Caco-2 (cell line): ENCODE results near the gene GUCY2C. TPM values are rescaled to one million over a fixed set of nuclear protein-coding genes. Genes with fewer than 3 reads are reported as not detected.

Source experiments
- Bru-seq: library from RNA; stranded (reverse); fragments of 400-500 nt; gene quantifications from one replicate; lab custom pipeline; 2021; lab: Mats Ljungman, UMichigan
- BruChase-seq, 2 experiments: library from RNA; stranded (reverse); fragments of 400-500 nt; gene quantifications; one replicate each; lab custom pipeline; 2021; lab: Mats Ljungman, UMichigan
- BruUV-seq: library from RNA; stranded (reverse); fragments of 400-500 nt; replicated peaks from 2 replicates; lab custom pipeline; 2021; lab: Mats Ljungman, UMichigan
- CTCF ChIA-PET: fragments of 300-600 bp; sonication (Branson Sonifier 250); formaldehyde crosslinking; loops from one replicate; lab custom pipeline; 2022; ENCODE audit warnings: antibody characterized with exemption; lab: Charles Lee
- POLR2A ChIA-PET: fragments of 300-600 bp; sonication (Branson Sonifier 250); formaldehyde crosslinking; loops from one replicate; lab custom pipeline; 2022; ENCODE audit warnings: antibody characterized with exemption; lab: Charles Lee
- DNase-seq, 2 experiments: peaks; one replicate each; pipeline versions ENCODE4 v3.0.0 to v3.0.0-alpha.2; 2020 to 2022
- H3K27me3 ChIP-seq: replicated peaks from 2 replicates; pipeline ENCODE4 v1.6.0; 2011; ENCODE audit warnings: low read length; ENCODE audit not compliant: control insufficient read depth, insufficient read depth
- H3K36me3 ChIP-seq: 2 replicates; pipeline ENCODE4 v1.5.1; 2011; ENCODE audit warnings: low read length; ENCODE audit not compliant: control insufficient read depth, insufficient read depth
- H3K4me1 ChIP-seq: fragments of 250-450 bp; sonication (Bioruptor Pico); 2 replicates; pipeline ENCODE4 v1.5.1; 2020; ENCODE audit warnings: mild to moderate bottlenecking
- H3K4me3 ChIP-seq: 2 replicates; pipeline ENCODE4 v1.5.1; 2011; ENCODE audit warnings: low read depth, mild to moderate bottlenecking, control low read depth, low read length
- H3K9me3 ChIP-seq: fragments of 250-450 bp; sonication (Bioruptor Pico); 2 replicates; pipeline ENCODE4 v1.5.1; 2020; ENCODE audit warnings: mild to moderate bottlenecking, moderate library complexity
- H3K27ac Mint-ChIP-seq: one replicate; pipeline ENCODE4 v1.8.0; 2022; ENCODE audit warnings: mixed read lengths; ENCODE audit not compliant: unreplicated experiment
- H3K27me3 Mint-ChIP-seq: one replicate; pipeline ENCODE4 v1.8.0; 2022; ENCODE audit warnings: mixed read lengths; ENCODE audit not compliant: insufficient read depth, unreplicated experiment
- H3K36me3 Mint-ChIP-seq: one replicate; pipeline ENCODE4 v1.8.0; 2022; ENCODE audit warnings: mild to moderate bottlenecking, mixed read lengths; ENCODE audit not compliant: insufficient read depth, unreplicated experiment
- H3K4me1 Mint-ChIP-seq: one replicate; pipeline ENCODE4 v1.8.0; 2022; ENCODE audit warnings: low read depth, mixed read lengths; ENCODE audit not compliant: unreplicated experiment
- H3K4me3 Mint-ChIP-seq: one replicate; pipeline ENCODE4 v1.8.0; 2022; ENCODE audit warnings: mild to moderate bottlenecking, moderate library complexity, mixed read lengths; ENCODE audit not compliant: unreplicated experiment
- H3K9me3 Mint-ChIP-seq: one replicate; pipeline ENCODE4 v1.8.0; 2022; ENCODE audit warnings: mixed read lengths; ENCODE audit not compliant: unreplicated experiment
- intact Hi-C: fragments of 100-400 bp; cut with micrococcal nuclease; formaldehyde crosslinking; loops from one replicate; pipeline ENCODE4 v1.10.0; 2022; ENCODE audit not compliant: unreplicated experiment
- long read RNA-seq: library from polyadenylated mRNA; stranded (forward); transcript quantifications from one replicate; pipeline ENCODE4 v2.0.0, GENCODE V29; 2022
- total RNA-seq: library from RNA; stranded (reverse); gene quantifications from 2 replicates; pipeline ENCODE4 v1.2.3, GENCODE V29; 2022
- TF ChIP-seq, protein P1 (sequence below), 2 experiments: fragments of 200-600 bp in 1 of 2; IDR thresholded peaks; 1 replicate in 1 of 2; 2 replicates in 1 of 2; pipeline versions ENCODE4 v1.5.1 to v1.8.0; 2011 to 2022; ENCODE audit warnings: antibody characterized with exemption in 1 of 2, control low read depth in 1 of 2, inconsistent platforms in 1 of 2, low read depth in 1 of 2, low read length in 1 of 2, mild to moderate bottlenecking in 1 of 2, moderate library complexity in 1 of 2; ENCODE audit not compliant: insufficient read depth in 1 of 2, severe bottlenecking in 1 of 2, unreplicated experiment in 1 of 2

GUCY2C gene
- total RNA-seq (2.4 and 4.4 TPM in 2 replicates), Bru-seq, nascent RNA (percentile 50 among the genes with signal in this experiment), BruChase-seq, experiment 1, labeled RNA remaining after a 2-hour chase (percentile 45 among the genes with signal in this experiment), BruChase-seq, experiment 2, labeled RNA remaining after a 6-hour chase (percentile 48 among the genes with signal in this experiment)
- long read RNA-seq, partial matches to known transcripts = 2 of 10 reads
- long read RNA-seq, other reads (novel, unspliced or antisense) = 4 of 10 reads

DNA sequence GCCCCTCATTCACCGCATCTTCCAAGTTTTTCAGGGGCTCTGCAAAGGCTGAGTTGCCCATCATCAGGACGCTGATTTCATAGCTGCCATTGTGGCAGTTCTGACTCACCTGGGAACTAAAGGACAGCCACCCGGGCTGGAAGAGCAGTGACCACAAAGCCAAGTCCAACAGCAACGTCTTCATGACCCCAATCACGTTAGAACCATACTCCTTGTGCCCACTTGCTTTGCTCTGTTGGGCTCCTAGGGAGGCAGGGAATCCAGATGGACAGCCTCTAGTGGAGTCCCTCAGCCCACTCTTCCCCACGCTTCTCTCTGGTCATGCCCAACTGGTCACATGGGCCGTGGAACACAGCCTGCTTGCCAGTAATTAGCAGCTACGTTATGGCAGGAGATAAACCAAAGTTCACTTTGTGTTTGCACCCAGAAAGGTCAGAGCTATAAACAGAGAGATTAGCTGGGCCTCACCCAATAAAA lies at the start of gene GUCY2C:
Gene GUCY2C, minus strand, starts transcription at position 335 of the 477 bp plus-strand sequence. Its CDS starts 151 bp downstream, at position 184.
- peak within 1 kb of the TSS; percentile 36 for H3K4me3 Mint-ChIP-seq
- H3K27ac Mint-ChIP-seq = peak within 1 kb of the TSS; percentile 51
- H3K27me3 ChIP-seq = no peaks in the 10 kb centered on the region; the same call in 1 of the 2 replicates
- no peaks in the 10 kb centered on the region for H3K4me1 ChIP-seq
- H3K4me3 ChIP-seq = peak within 1 kb of the TSS; percentile 21
- H3K36me3 Mint-ChIP-seq = no peaks in the 10 kb centered on the region
- no peaks in the 10 kb centered on the region for H3K9me3 ChIP-seq
- no peaks in the 10 kb centered on the region for H3K36me3 ChIP-seq
- no peaks in the 10 kb centered on the region for H3K4me1 Mint-ChIP-seq
- TF ChIP-seq, protein P1, sequence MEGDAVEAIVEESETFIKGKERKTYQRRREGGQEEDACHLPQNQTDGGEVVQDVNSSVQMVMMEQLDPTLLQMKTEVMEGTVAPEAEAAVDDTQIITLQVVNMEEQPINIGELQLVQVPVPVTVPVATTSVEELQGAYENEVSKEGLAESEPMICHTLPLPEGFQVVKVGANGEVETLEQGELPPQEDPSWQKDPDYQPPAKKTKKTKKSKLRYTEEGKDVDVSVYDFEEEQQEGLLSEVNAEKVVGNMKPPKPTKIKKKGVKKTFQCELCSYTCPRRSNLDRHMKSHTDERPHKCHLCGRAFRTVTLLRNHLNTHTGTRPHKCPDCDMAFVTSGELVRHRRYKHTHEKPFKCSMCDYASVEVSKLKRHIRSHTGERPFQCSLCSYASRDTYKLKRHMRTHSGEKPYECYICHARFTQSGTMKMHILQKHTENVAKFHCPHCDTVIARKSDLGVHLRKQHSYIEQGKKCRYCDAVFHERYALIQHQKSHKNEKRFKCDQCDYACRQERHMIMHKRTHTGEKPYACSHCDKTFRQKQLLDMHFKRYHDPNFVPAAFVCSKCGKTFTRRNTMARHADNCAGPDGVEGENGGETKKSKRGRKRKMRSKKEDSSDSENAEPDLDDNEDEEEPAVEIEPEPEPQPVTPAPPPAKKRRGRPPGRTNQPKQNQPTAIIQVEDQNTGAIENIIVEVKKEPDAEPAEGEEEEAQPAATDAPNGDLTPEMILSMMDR (IDR thresholded peaks at IDR 0.05; ENCODE audit: insufficient read depth in 1 of 2, low read depth in 1 of 2, low read length in 1 of 2, severe bottlenecking in 1 of 2, unreplicated experiment in 1 of 2) = no peak
- peak; percentile 41 to 72 for DNase-seq
- no peaks in the 10 kb centered on the region for H3K9me3 Mint-ChIP-seq
- BruUV-seq = no TSS peak
- ChIA-PET CTCF (interaction anchor here (0.5 kb wide), 1 partner anchor 163 kb away, joined by 4 read pairs; no protein-coding TSS in a partner anchor), POLR2A (interaction anchor here (0.6 kb wide), 1 partner anchor 74 kb away, joined by 3 read pairs; a partner anchor contains a TSS)
- intact Hi-C loops = no loop called here
- H3K27me3 Mint-ChIP-seq = no peaks in the 10 kb centered on the region

- no TSS peak for BruUV-seq
- Mint-ChIP-seq H3K9me3 (peaks cover 48% of the 10 kb centered on the region), H3K27ac (no peak overlapping the region), H3K4me1 (no peaks in the 10 kb centered on the region), H3K27me3 (no peaks in the 10 kb centered on the region), H3K36me3 (no peaks in the 10 kb centered on the region), H3K4me3 (no peak overlapping the region)
- no peak overlapping the region for H3K4me3 ChIP-seq
- no peaks in the 10 kb centered on the region for H3K27me3 ChIP-seq
- peaks cover 13% of the 10 kb centered on the region for H3K9me3 ChIP-seq
- intact Hi-C loops = no loop called here
- ChIA-PET CTCF (no interaction called here), POLR2A (no interaction called here)
- DNase-seq = no peak
- no peaks in the 10 kb centered on the region for H3K4me1 ChIP-seq
- TF ChIP-seq, protein P1 (IDR thresholded peaks at IDR 0.05; ENCODE audit: insufficient read depth in 1 of 2, low read depth in 1 of 2, low read length in 1 of 2, severe bottlenecking in 1 of 2, unreplicated experiment in 1 of 2) = no peak
- H3K36me3 ChIP-seq = no peaks in the 10 kb centered on the region
Measured at GRCh38 chr12:14743061-14743460, 46.7 kb upstream of the GUCY2C start.

DNA sequence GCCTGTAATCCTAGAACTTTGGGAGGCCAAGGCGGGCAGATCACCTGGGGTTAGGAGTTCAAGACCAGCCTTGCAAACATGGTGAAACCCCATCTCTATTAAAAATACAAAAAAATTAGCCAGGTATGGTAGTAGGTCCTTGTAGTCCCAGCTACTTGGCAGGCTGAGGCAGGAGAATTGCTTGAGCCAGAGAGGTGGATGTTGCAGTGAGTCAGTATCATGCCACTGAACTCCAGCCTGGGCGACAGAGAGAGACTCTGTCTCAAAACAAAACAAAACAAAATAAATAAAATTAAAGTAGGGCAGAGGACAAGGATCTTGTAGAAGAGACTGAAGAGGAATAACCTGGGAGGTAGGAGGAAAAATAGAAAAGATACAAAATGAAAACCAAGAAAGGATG lies 45.5 kb upstream of the GUCY2C start:
- H3K4me3 Mint-ChIP-seq = no peak overlapping the region
- H3K27me3 Mint-ChIP-seq = no peaks in the 10 kb centered on the region
- no peaks in the 10 kb centered on the region for H3K36me3 ChIP-seq
- no peaks in the 10 kb centered on the region for H3K4me1 Mint-ChIP-seq
- no peak overlapping the region for H3K4me3 ChIP-seq
- H3K27ac Mint-ChIP-seq = no peak overlapping the region
- BruUV-seq = no TSS peak
- CTCF ChIA-PET = no interaction called here
- DNase-seq = no peak
- H3K36me3 Mint-ChIP-seq = no peaks in the 10 kb centered on the region
- POLR2A ChIA-PET = no interaction called here
- TF ChIP-seq, protein P1 (IDR thresholded peaks at IDR 0.05; ENCODE audit: insufficient read depth in 1 of 2, low read depth in 1 of 2, low read length in 1 of 2, severe bottlenecking in 1 of 2, unreplicated experiment in 1 of 2) = no peak
- H3K9me3 ChIP-seq = peaks cover 12% of the 10 kb centered on the region
- no peaks in the 10 kb centered on the region for H3K27me3 ChIP-seq
- H3K4me1 ChIP-seq = no peaks in the 10 kb centered on the region
- peaks cover 48% of the 10 kb centered on the region for H3K9me3 Mint-ChIP-seq
- intact Hi-C loops = no loop called here
